Immature natural killer cell (primary cell): Measurements from ENCODE around the gene SASS6. TPM values are rescaled to one million over a fixed set of nuclear protein-coding genes. Genes with fewer than 3 reads are reported as not detected.

ENCODE experiments used
- DNase-seq, 3 donors: peaks; one replicate each; pipeline ENCODE4 v3.0.0; 2022; ENCODE audit warnings: mixed read lengths in 1 of 3
- H3K27ac Mint-ChIP-seq, 6 donors: one replicate each; pipeline ENCODE4 v1.8.0; 2020; ENCODE audit warnings: mixed read lengths in 6 of 6, mild to moderate bottlenecking in 5 of 6, inconsistent platforms in 4 of 6, moderate library complexity in 3 of 6
- H3K27me3 Mint-ChIP-seq, 3 donors: one replicate each; pipeline ENCODE4 v1.8.0; 2020 to 2021; ENCODE audit warnings: low read depth in 3 of 3, mild to moderate bottlenecking in 3 of 3, mixed read lengths in 3 of 3, moderate library complexity in 3 of 3, inconsistent platforms in 1 of 3
- H3K36me3 Mint-ChIP-seq, 3 donors: one replicate each; pipeline ENCODE4 v1.8.0; 2020; ENCODE audit warnings: mixed read lengths in 3 of 3, inconsistent platforms in 2 of 3, mild to moderate bottlenecking in 2 of 3
- H3K4me1 Mint-ChIP-seq, 2 donors: one replicate each; pipeline ENCODE4 v1.8.0; 2020; ENCODE audit warnings: inconsistent platforms in 2 of 2, mild to moderate bottlenecking in 2 of 2, mixed read lengths in 2 of 2, moderate library complexity in 1 of 2
- H3K4me3 Mint-ChIP-seq, 5 donors: one replicate each; pipeline ENCODE4 v1.8.0; 2020; ENCODE audit warnings: mild to moderate bottlenecking in 5 of 5, mixed read lengths in 5 of 5, inconsistent platforms in 3 of 5, moderate library complexity in 3 of 5
- H3K9me3 Mint-ChIP-seq, 6 donors: one replicate each; pipeline ENCODE4 v1.8.0; 2020; ENCODE audit warnings: mild to moderate bottlenecking in 6 of 6, mixed read lengths in 6 of 6, inconsistent platforms in 4 of 6, moderate library complexity in 3 of 6
- polyA plus RNA-seq, 3 donors: library from polyadenylated mRNA; unstranded; fragments of 300-500 nt; fragmentation: Illumina TruSeq; gene quantifications; one replicate each; pipeline ENCODE4 v1.2.3, GENCODE V29; 2021

The SASS6 gene
- polyA plus RNA-seq, 3 donors from 2014 or later = 1.2 to 3.1 (median 1.8) TPM

DNA sequence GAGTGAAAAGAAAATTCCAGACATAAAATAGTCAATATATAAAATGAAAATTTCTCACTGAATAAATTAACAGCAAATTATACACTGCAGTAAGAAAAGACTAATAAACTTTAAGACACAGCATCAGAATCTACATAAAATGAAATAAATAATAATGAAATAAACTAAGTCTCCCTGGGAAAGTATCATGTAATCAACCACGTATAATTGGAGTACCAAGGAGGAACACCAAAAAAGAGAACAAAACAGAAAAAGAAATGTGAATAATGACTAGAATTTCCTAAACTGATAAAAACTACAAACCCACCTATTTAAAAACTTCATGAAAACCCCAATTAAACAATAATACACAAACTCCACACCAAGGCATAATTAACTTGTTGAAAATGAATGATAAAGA, 43.6 kb downstream of the SASS6 start:
- Mint-ChIP-seq H3K27me3 (peaks cover 0 to 2% (median 0%) of the 10 kb centered on the region in 3 donors), H3K9me3 (no peaks in the 10 kb centered on the region), H3K36me3 (peaks cover 4 to 24% (median 7%) of the 10 kb centered on the region in 3 donors), H3K4me3 (no peak overlapping the region), H3K4me1 (no peaks in the 10 kb centered on the region), H3K27ac (peak overlapping the region in 1 of 6 donors; percentile 57)
- DNase-seq = no peak

DNA sequence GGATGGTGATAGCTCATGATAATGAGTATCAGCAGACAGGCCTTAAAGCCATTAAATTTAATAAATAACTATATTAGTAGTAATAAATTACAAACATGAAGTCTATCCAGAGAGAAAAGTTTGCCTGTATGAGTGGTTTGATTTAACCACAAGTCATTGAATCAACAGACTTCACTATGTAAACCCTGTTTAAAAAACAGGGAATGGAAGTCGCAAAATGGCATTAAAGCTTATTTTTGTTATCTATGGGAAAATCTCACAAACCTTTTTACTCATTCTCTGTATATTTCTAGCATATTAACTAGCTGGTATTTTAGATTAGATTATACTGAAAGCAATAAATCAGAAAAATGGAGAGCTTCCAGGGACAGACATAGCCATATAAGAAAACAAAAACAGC, 45.3 kb downstream of the SASS6 start:
- Mint-ChIP-seq H3K27me3 (peaks cover 0 to 2% (median 0%) of the 10 kb centered on the region in 3 donors), H3K36me3 (peaks cover 0 to 16% (median 3%) of the 10 kb centered on the region in 3 donors), H3K9me3 (no peaks in the 10 kb centered on the region), H3K4me1 (no peaks in the 10 kb centered on the region), H3K27ac (no peak overlapping the region), H3K4me3 (no peak overlapping the region)
- DNase-seq = no peak

DNA sequence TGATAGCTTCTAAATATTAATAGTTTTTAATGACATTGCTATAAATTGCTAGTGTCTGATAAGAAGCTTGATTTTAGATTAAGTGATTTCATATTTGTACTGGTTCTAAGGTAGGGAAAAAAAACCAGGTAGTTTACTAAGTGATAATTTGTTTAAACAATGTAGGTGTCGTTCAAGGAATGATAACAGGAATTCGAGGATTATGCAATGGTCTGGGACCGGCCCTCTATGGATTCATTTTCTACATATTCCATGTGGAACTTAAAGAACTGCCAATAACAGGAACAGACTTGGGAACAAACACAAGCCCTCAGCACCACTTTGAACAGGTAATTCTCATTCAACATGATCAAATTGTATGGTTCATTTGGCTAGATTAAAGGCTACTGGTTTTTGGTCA, 52.4 kb downstream of the SASS6 start:
- Mint-ChIP-seq H3K9me3 (no peaks in the 10 kb centered on the region), H3K4me3 (no peak overlapping the region), H3K27ac (peak overlapping the region in 1 of 6 donors; percentile 1), H3K27me3 (peaks cover 0 to 5% (median 0%) of the 10 kb centered on the region in 3 donors), H3K4me1 (peaks cover 0 to 9% of the 10 kb centered on the region in 2 donors), H3K36me3 (peaks cover 0 to 28% (median 3%) of the 10 kb centered on the region in 3 donors)
- no peak for DNase-seq

DNA sequence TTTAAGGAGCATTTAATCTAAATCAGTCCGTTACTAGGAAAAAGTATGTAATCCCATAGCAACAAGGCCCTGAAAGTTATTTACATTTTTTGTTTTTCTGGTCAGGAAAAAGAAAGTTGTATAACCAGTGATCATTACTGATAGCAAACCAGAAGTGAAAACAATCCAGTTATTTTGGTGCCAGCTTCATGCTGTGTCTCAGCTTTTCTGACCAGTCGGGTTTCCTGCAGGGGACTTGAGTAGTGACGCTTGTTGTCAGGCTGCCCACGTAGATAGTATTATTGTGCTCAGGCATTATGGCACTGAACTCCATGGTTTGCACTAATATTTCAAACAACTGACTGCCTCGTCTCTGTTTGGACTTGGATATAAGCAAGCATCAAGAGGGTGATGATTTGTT, 55.2 kb downstream of the SASS6 start:
- Mint-ChIP-seq H3K27me3 (peaks cover 0 to 5% (median 0%) of the 10 kb centered on the region in 3 donors), H3K4me3 (no peak overlapping the region), H3K4me1 (peaks cover 2 to 10% of the 10 kb centered on the region in 2 donors), H3K9me3 (no peaks in the 10 kb centered on the region), H3K36me3 (peaks cover 11 to 46% (median 12%) of the 10 kb centered on the region in 3 donors), H3K27ac (peak overlapping the region in 5 of 6 donors; percentile 9 to 70 (median 58))
- DNase-seq = no peak

DNA sequence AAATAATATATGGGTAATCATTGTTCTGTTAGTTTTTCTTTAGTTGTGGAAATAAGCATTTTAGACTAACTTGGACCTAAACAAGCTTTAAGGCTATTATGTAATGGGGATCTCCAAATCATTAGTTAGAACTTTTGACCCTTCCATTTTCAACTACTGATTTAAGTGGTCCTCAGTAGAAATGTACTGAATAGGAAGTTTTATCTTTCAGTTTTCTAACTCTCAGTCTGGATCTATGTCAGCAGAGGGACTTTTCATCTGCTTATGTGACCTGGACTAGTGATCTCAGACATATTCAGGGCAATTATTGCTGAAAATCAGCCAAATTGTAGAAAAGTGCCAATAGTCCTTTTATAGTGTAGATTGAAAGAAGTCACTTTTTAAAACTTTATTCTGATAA, 56.0 kb downstream of the SASS6 start:
- Mint-ChIP-seq H3K36me3 (peaks cover 11 to 53% (median 12%) of the 10 kb centered on the region in 3 donors), H3K9me3 (no peaks in the 10 kb centered on the region), H3K4me1 (peaks cover 5 to 18% of the 10 kb centered on the region in 2 donors), H3K27ac (peak overlapping the region in 1 of 6 donors; percentile 39), H3K4me3 (no peak overlapping the region), H3K27me3 (peaks cover 0 to 3% (median 0%) of the 10 kb centered on the region in 3 donors)
- DNase-seq = no peak

DNA sequence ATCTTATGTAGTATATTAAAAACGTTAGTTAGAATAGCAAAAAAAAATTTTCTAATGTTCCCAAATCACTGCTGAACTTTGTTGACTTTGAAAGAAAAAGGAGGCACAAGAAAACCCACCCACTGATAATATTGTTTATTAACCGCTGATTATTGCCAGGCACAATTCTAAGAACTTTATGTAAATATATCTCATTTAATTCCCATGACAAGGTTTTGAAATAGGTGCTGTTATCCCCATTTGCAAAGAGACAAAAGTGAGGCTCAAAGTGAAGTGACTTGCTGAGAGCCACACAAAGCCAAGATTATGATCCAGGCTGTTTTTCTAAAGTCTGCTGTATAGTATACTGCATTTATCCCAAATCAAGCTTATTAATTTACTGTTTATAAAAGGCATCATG, 56.4 kb downstream of the SASS6 start:
- no peak overlapping the region for H3K4me3 Mint-ChIP-seq
- H3K9me3 Mint-ChIP-seq = no peaks in the 10 kb centered on the region
- peaks cover 11 to 57% (median 12%) of the 10 kb centered on the region in 3 donors for H3K36me3 Mint-ChIP-seq
- no peak for DNase-seq
- peaks cover 0 to 3% (median 0%) of the 10 kb centered on the region in 3 donors for H3K27me3 Mint-ChIP-seq
- peak overlapping the region in 2 of 6 donors; percentile 49 to 60 for H3K27ac Mint-ChIP-seq
- peaks cover 6 to 22% of the 10 kb centered on the region in 2 donors for H3K4me1 Mint-ChIP-seq

DNA sequence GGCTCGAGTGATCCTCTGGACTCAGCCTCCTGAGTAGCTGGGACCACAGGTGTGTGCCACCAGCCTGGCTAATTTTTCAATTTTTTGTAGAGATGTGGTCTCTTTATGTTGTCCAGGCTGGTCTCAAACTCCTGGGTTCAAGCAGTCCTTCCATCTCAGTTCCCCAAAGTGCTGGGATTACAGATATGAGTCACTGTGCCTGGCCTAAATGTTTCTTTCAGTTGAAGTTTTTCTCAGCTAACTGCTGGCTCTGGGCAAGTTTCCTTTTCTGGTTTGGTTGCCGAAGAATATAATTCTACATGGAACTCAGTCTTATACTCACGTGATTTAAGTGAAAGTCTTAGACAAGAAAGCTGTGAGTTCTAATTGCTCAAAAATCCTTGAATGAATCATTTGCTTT, 57.0 kb downstream of the SASS6 start:
- DNase-seq = no peak
- H3K27ac Mint-ChIP-seq = peak overlapping the region in 1 of 6 donors; percentile 25
- H3K36me3 Mint-ChIP-seq = peaks cover 11 to 59% (median 12%) of the 10 kb centered on the region in 3 donors
- H3K4me3 Mint-ChIP-seq = no peak overlapping the region
- H3K9me3 Mint-ChIP-seq = no peaks in the 10 kb centered on the region
- H3K4me1 Mint-ChIP-seq = peaks cover 9 to 28% of the 10 kb centered on the region in 2 donors
- H3K27me3 Mint-ChIP-seq = peaks cover 0 to 3% (median 0%) of the 10 kb centered on the region in 3 donors

DNA sequence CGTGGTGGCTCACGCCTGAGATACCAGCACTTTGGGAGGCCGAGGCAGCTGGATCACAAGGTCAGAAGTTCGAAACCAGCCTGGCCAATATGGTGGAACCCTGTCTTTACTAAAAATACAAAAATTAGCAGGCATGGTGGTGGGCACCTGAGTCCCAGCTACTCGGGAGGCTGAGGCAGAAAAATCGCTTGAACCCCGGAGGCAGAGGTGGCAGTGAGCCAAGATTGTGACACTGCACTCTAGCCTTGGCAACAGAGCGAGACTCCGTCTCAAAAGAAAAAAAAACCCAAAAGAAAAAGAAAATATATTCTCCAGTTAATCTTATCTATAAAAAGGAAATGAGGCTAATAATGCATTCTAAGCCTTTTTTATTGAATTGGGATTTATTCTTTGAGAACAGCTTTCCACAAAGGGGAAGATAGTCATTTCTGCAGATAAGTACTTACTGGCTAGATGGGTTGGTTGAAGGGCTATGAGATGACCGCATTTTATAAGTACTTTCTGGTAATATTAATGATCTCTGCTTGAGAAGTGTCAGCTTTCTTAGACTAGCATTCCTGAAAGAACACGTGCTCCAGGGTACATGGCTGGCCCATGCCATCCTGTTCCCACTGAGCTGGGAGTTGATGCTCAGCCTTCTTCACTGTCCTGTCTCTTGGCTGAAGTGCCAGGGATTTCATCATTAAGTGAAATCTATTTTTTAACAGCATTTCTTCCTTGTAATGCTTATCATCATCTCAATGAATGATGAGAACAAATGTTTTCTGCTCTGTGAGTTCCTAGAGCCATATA, 57.9 kb downstream of the SASS6 start:
- H3K36me3 Mint-ChIP-seq = peaks cover 11 to 59% (median 12%) of the 10 kb centered on the region in 3 donors
- no peaks in the 10 kb centered on the region for H3K9me3 Mint-ChIP-seq
- no peak for DNase-seq
- no peak overlapping the region for H3K4me3 Mint-ChIP-seq
- peaks cover 19 to 38% of the 10 kb centered on the region in 2 donors for H3K4me1 Mint-ChIP-seq
- peaks cover 0 to 3% (median 0%) of the 10 kb centered on the region in 3 donors for H3K27me3 Mint-ChIP-seq
- peak overlapping the region in 4 of 6 donors; percentile 9 to 40 (median 38) for H3K27ac Mint-ChIP-seq

DNA sequence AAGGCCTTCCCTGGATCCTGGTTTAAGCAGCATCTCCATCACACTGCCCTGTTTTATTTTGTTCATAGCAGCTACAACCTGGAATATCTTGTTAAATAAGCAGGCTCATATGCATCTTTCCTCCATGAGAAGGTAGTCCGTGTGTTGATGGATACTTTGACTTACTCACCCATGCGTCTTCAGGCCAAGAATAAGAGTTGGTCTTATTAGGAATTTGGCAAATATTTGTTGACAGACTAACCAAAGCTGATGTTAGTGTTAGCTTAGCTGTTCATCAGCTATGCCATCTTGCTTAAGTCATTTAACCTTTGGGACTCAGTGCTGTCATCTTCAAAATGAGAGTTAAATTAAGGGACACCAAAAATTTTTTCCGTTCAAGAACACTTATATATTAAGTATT, 59.2 kb downstream of the SASS6 start:
- DNase-seq = no peak
- H3K4me3 Mint-ChIP-seq = no peak overlapping the region
- no peaks in the 10 kb centered on the region for H3K9me3 Mint-ChIP-seq
- H3K4me1 Mint-ChIP-seq = peaks cover 20 to 47% of the 10 kb centered on the region in 2 donors
- H3K36me3 Mint-ChIP-seq = peaks cover 8 to 59% (median 20%) of the 10 kb centered on the region in 3 donors
- peaks cover 0 to 5% (median 0%) of the 10 kb centered on the region in 3 donors for H3K27me3 Mint-ChIP-seq
- H3K27ac Mint-ChIP-seq = peak overlapping the region in 3 of 6 donors; percentile 9 to 25 (median 9)

DNA sequence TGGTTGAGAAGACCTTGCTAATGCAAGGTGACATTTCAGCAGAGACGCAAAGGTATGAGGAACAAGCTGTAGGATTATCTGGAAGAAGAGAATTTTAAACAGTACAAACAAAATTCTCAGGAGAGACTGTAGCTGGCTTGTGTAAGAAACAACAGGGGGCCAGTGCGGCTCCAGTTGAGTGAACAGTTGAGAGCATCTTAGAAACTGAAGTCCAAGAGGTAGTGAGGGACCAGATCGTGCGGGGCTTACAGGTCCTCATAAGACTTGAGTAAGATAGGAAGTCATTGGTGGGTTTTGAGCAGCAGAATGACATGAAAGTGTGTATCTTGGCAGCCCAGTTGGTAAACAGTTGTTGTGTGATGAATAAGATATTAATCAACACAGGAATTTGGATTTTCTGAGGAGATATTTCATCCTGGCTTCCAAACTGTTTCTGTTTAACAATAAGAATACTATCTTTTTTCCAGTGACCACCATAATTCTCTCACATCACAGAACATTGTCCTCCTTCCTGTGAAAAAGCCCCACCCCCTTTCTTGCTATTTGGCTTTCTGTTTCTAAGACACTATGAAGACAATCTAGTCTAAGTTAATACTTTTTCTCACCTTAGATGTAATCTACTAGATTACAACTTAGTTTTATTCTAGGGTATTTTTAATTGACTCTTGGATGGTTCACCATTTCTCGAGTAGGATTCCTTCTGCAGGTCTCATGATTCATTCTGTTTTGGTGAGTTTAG, 62.4 kb downstream of the SASS6 start:
- peaks cover 11 to 60% (median 25%) of the 10 kb centered on the region in 3 donors for H3K36me3 Mint-ChIP-seq
- peaks cover 0 to 2% (median 0%) of the 10 kb centered on the region in 3 donors for H3K27me3 Mint-ChIP-seq
- no peaks in the 10 kb centered on the region for H3K9me3 Mint-ChIP-seq
- DNase-seq = peak; percentile 11 to 22 (median 13)
- peak overlapping the region; percentile 9 to 83 (median 56) for H3K27ac Mint-ChIP-seq
- no peak overlapping the region for H3K4me3 Mint-ChIP-seq
- peaks cover 30 to 48% of the 10 kb centered on the region in 2 donors for H3K4me1 Mint-ChIP-seq

DNA sequence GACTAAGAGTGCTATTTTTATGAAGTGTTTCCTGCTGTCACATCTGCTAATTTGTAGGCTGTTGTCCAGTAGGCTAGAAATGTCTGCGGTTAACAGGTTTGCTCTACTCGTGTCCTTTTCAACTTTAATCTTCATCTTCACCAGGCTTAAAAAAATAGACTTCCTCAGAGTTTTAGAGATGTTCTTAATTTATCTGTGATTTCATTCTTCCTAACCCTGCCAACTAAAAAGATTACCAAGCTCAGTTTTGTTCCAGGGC, 66.8 kb downstream of the SASS6 start:
- Mint-ChIP-seq H3K27ac (peak overlapping the region; percentile 41 to 91 (median 71)), H3K36me3 (peaks cover 16 to 38% (median 16%) of the 10 kb centered on the region in 3 donors), H3K4me3 (peak overlapping the region in 4 of 5 donors; percentile 1 to 66 (median 38))

DNA sequence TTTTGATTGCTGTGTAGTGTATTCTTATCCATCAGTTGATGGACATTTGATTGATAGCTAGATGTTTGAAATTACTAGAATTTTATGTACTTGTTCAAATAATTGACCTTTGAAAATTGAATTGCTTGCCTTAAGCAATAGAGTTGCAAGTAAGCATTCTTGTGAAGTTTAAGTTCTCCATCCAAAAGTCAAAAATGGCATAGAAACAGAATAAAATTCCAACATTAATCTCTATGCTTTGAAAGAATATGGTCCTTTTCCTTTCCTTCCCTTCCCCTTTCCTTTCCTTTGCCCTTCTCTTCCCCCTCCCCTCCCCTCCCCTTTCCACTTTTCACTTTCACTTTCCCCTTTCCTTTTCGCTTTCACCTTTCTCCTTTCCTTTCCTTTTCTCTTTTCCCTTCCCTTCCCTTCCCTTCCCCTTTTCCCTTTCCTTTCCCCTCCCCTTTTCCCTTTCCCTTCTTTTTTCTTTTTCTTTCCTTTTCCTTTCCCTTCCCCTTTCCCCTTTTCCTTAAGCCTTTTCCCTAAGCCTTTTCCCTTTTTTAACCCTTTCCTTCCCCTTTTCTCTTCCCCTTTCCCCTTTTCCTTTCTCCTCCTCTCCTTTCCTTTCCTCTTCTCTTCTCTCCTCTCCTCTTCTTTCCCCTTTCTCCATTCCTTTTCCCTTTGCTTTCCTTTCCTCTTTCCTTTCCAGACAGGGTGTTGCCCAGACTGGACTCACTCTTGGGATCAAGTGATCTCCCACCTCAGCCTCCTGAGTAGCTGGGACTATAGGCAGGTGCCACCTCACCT, 67.4 kb downstream of the SASS6 start:
- Mint-ChIP-seq H3K4me3 (peak overlapping the region; percentile 18 to 66 (median 21)), H3K36me3 (peaks cover 18 to 44% (median 22%) of the 10 kb centered on the region in 3 donors), H3K27me3 (peaks cover 2 to 5% (median 3%) of the 10 kb centered on the region in 3 donors), H3K27ac (peak overlapping the region; percentile 41 to 91 (median 71)), H3K4me1 (peaks cover 33 to 50% of the 10 kb centered on the region in 2 donors), H3K9me3 (no peaks in the 10 kb centered on the region)
- no peak for DNase-seq

More for the DNA sequence above, 66.8 kb downstream of the SASS6 start:
- no peaks in the 10 kb centered on the region for H3K9me3 Mint-ChIP-seq
- DNase-seq = peak in 1 of 3 donors; percentile 9
- peaks cover 2 to 5% (median 3%) of the 10 kb centered on the region in 3 donors for H3K27me3 Mint-ChIP-seq
- peaks cover 36 to 50% of the 10 kb centered on the region in 2 donors for H3K4me1 Mint-ChIP-seq

DNA sequence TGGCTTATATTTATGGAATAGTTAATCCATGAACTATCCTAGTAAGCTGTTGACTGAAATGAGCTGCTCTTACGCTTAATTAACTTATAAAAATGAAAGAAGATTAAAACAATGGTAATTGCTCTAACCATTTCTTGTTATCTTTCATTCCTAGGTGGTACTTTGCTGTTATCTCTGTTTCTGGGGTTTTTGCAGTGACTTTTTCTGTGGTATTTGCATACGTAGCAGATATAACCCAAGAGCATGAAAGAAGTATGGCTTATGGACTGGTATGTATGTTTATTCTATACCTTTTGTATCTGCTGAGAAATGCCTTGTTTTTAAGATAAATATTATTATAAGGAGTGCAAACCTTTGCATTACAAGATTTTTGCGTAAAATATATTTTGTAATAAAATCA, 71.0 kb downstream of the SASS6 start:
- Mint-ChIP-seq H3K4me3 (no peak overlapping the region), H3K27ac (no peak overlapping the region), H3K9me3 (no peaks in the 10 kb centered on the region), H3K27me3 (peaks cover 2 to 3% (median 3%) of the 10 kb centered on the region in 3 donors), H3K4me1 (peaks cover 29 to 50% of the 10 kb centered on the region in 2 donors), H3K36me3 (peaks cover 11 to 29% (median 27%) of the 10 kb centered on the region in 3 donors)
- DNase-seq = no peak
